SK-N-SH (cell line): ENCODE measurements around the gene CDH7. TPM values are rescaled to one million over a fixed set of nuclear protein-coding genes. Genes with fewer than 3 reads are reported as not detected.

ENCODE experiments used
- CTCF ChIA-PET: fragments of 300-600, 350-600 bp; formaldehyde crosslinking; extraction: SDS; loops from one replicate; lab custom pipeline; 2021; lab: Yijun Ruan, JAX
- POLR2A ChIA-PET: fragments of 350-600 bp; sonication (Branson Sonifier 250); formaldehyde crosslinking; extraction: SDS; loops from one replicate; lab custom pipeline; 2020; ENCODE audit warnings: antibody characterized with exemption, inconsistent platforms; lab: Yijun Ruan, JAX
- DNase-seq: peaks from one replicate; pipeline ENCODE4 v3.0.0; 2012
- H2AFZ ChIP-seq: fragments of 200-600 bp; sonication (generic); 2 replicates; pipeline ENCODE4 v1.8.1; 2016; ENCODE audit warnings: antibody characterized with exemption, mild to moderate bottlenecking, low read depth
- H3F3A ChIP-seq: fragments of 200-600 bp; sonication (generic); replicated peaks from 2 replicates; pipeline ENCODE3; 2016; ENCODE audit warnings: antibody characterized with exemption, mild to moderate bottlenecking; ENCODE audit not compliant: insufficient read depth
- H3K27ac ChIP-seq, 2 experiments: fragments of 200-500 bp in 1 of 2; fragments of 200-600 bp in 1 of 2; sonication (Bioruptor generic) in 1 of 2; sonication (generic), shearing (Covaris generic) in 1 of 2; 2 replicates each; pipeline versions ENCODE4 v1.5.1 to v1.6.1; 2014 to 2016; ENCODE audit warnings: low read depth in 2 of 2, inconsistent platforms in 1 of 2, low read length in 1 of 2, mild to moderate bottlenecking in 1 of 2, mixed read lengths in 1 of 2
- H3K27me3 ChIP-seq: fragments of 200-600 bp; sonication (generic), shearing (Covaris generic); 2 replicates; pipeline ENCODE4 v1.6.1; 2016; ENCODE audit warnings: mixed run types; ENCODE audit not compliant: insufficient read depth
- H3K36me3 ChIP-seq, 2 experiments: fragments of 200-500 bp in 1 of 2; fragments of 200-600 bp in 1 of 2; sonication (Bioruptor generic) in 1 of 2; sonication (generic) in 1 of 2; replicated peaks in 1 of 2; 2 replicates each; pipeline versions ENCODE3 to v1.5.1; 2014 to 2016; ENCODE audit warnings: low read length in 1 of 2, mild to moderate bottlenecking in 1 of 2; ENCODE audit not compliant: insufficient read depth in 2 of 2, control insufficient read depth in 1 of 2
- H3K4me1 ChIP-seq, 2 experiments: fragments of 200-500 bp in 1 of 2; fragments of 200-600 bp in 1 of 2; sonication (Bioruptor generic) in 1 of 2; sonication (generic), shearing (Covaris generic) in 1 of 2; 2 replicates each; pipeline versions ENCODE4 v1.5.1 to v1.6.1; 2014 to 2016; ENCODE audit warnings: low read depth in 1 of 2, low read length in 1 of 2, mixed run types in 1 of 2; ENCODE audit not compliant: insufficient read depth in 2 of 2, control insufficient read depth in 1 of 2
- H3K4me2 ChIP-seq: fragments of 200-600 bp; sonication (generic), shearing (Covaris generic); 2 replicates; pipeline ENCODE4 v1.6.1; 2017; ENCODE audit warnings: mixed run types
- H3K4me3 ChIP-seq, 2 experiments: fragments of 200-500 bp in 1 of 2; fragments of 200-600 bp in 1 of 2; sonication (Bioruptor generic) in 1 of 2; sonication (generic), shearing (Covaris generic) in 1 of 2; 2 replicates each; pipeline versions ENCODE4 v1.5.1 to v1.8.1; 2014 to 2016; ENCODE audit warnings: low read depth in 2 of 2, inconsistent platforms in 1 of 2, low read length in 1 of 2, mild to moderate bottlenecking in 1 of 2, mixed read lengths in 1 of 2, moderate library complexity in 1 of 2
- H3K79me2 ChIP-seq: fragments of 200-600 bp; sonication (generic); 2 replicates; pipeline ENCODE4 v1.8.1; 2017; ENCODE audit warnings: mild to moderate bottlenecking; ENCODE audit not compliant: insufficient read depth
- H3K9ac ChIP-seq: fragments of 200-600 bp; sonication (generic); 2 replicates; pipeline ENCODE4 v1.6.1; 2017; ENCODE audit warnings: mixed run types
- H3K9me2 ChIP-seq: fragments of 200-600 bp; sonication (generic); 2 replicates; pipeline ENCODE4 v1.6.1; 2017; ENCODE audit warnings: mixed run types
- H3K9me3 ChIP-seq: fragments of 200-600 bp; sonication (generic); 2 replicates; pipeline ENCODE4 v1.6.1; 2017; ENCODE audit warnings: mixed run types, mild to moderate bottlenecking, moderate library complexity
- H4K20me1 ChIP-seq: fragments of 200-600 bp; sonication (generic); 2 replicates; pipeline ENCODE4 v1.6.1; 2017; ENCODE audit warnings: mild to moderate bottlenecking, mixed run types; ENCODE audit not compliant: insufficient read depth
- CHD2 ChIP-seq: fragments of 150-350 bp; IDR thresholded peaks from 2 replicates; pipeline ENCODE4 v1.6.1; 2018; ENCODE audit warnings: low read length; ENCODE audit not compliant: partially characterized antibody
- ELF1 ChIP-seq: IDR thresholded peaks from 2 replicates; pipeline ENCODE4 v1.4.0; 2012
- EP300 ChIP-seq, 2 experiments: IDR thresholded peaks; 2 replicates each; pipeline versions ENCODE4 v1.4.0 to v1.6.1; 2012; ENCODE audit warnings: borderline replicate concordance in 1 of 2, low read depth in 1 of 2, low read length in 1 of 2
- GATA2 ChIP-seq: sonication (generic); formaldehyde crosslinking; IDR thresholded peaks from 2 replicates; pipeline ENCODE4 v1.5.0; 2020; ENCODE audit warnings: mild to moderate bottlenecking, missing genetic modification reagents
- IRF3 ChIP-seq: fragments of 150-350 bp; IDR thresholded peaks from 2 replicates; pipeline ENCODE4 v1.6.1; 2016; ENCODE audit warnings: mild to moderate bottlenecking, low read depth, low read length
- JUND ChIP-seq: IDR thresholded peaks from 2 replicates; pipeline ENCODE4 v1.4.0; 2012
- MEF2A ChIP-seq: IDR thresholded peaks from 2 replicates; pipeline ENCODE4 v1.4.0; 2012; ENCODE audit warnings: low read depth, borderline replicate concordance
- NFIC ChIP-seq: IDR thresholded peaks from 2 replicates; pipeline ENCODE4 v1.4.0; 2012; ENCODE audit warnings: borderline replicate concordance
- POLR2AphosphoS5 ChIP-seq: IDR thresholded peaks from 2 replicates; pipeline ENCODE4 v1.6.1; 2012; ENCODE audit warnings: low read depth, low read length
- RCOR1 ChIP-seq: fragments of 150-350 bp; IDR thresholded peaks from 2 replicates; pipeline ENCODE4 v1.6.1; 2017; ENCODE audit warnings: antibody characterized with exemption, low read length
- RXRA ChIP-seq: IDR thresholded peaks from 2 replicates; pipeline ENCODE4 v1.4.0; 2012; ENCODE audit warnings: low read depth, mild to moderate bottlenecking, borderline replicate concordance
- TAF1 ChIP-seq: IDR thresholded peaks from 2 replicates; pipeline ENCODE4 v1.6.1; 2012; ENCODE audit warnings: low read depth, mild to moderate bottlenecking, low read length, moderate library complexity, borderline replicate concordance
- TCF12 ChIP-seq: IDR thresholded peaks from 2 replicates; pipeline ENCODE4 v1.4.0; 2012
- TEAD4 ChIP-seq: IDR thresholded peaks from 2 replicates; pipeline ENCODE4 v1.4.0; 2012; ENCODE audit warnings: mild to moderate bottlenecking, borderline replicate concordance; ENCODE audit not compliant: insufficient read depth
- USF1 ChIP-seq: IDR thresholded peaks from 2 replicates; pipeline ENCODE4 v1.4.0; 2012; ENCODE audit warnings: low read depth, borderline replicate concordance
- YY1 ChIP-seq: IDR thresholded peaks from 2 replicates; pipeline ENCODE4 v1.4.0; 2012; ENCODE audit warnings: low read depth, mild to moderate bottlenecking
- ZBTB33 ChIP-seq: IDR thresholded peaks from 2 replicates; pipeline ENCODE4 v1.4.0; 2012; ENCODE audit warnings: low read depth, borderline replicate concordance
- WGBS: methylation state at CpG from one replicate; pipeline ENCODE4 v1.1.6; 2017; ENCODE audit warnings: low lambda C conversion rate; 5-methylcytosine and 5-hydroxymethylcytosine counted together
- polyA plus RNA-seq, 3 experiments: library from polyadenylated mRNA; depleted of rRNA; stranded (reverse); fragments of >200 nt; gene quantifications; 2 replicates each; pipeline ENCODE4 v1.2.3, GENCODE V29; 2012

Gene CDH7
- polyA plus RNA-seq, 1 of the 3 experiments (the other 2 are of a cell fraction) = not detected

GRCh38 chr18:65735155-65735554, 15.7 kb upstream of the CDH7 start:
- H3K4me2 ChIP-seq = no peak overlapping the region
- no peaks in the 10 kb centered on the region for H4K20me1 ChIP-seq
- TF ChIP-seq EP300 (IDR thresholded peaks at IDR 0.05; ENCODE audit: borderline replicate concordance in 1 of 2, low read depth in 1 of 2, low read length in 1 of 2) = peak in 1 of 2 experiments; percentile 45; a peak in 2 of 4 replicates
- TF ChIP-seq RXRA = no peak
- no peak for TF ChIP-seq ZBTB33
- TF ChIP-seq CHD2 = peak; percentile 60
- peak; percentile 88 for TF ChIP-seq RCOR1
- TF ChIP-seq GATA2 (CRISPR knock-in tag) = peak; percentile 80
- ChIA-PET CTCF (interaction anchor here (1.8 to 4.8 kb wide), 3 partner anchors 10 to 17 kb away, joined by 3 to 27 read pairs (median 12); partner anchors contain the start of gene CDH7), POLR2A (no interaction called here)
- no peak overlapping the region for H3K27ac ChIP-seq
- H3K9me3 ChIP-seq = no peaks in the 10 kb centered on the region
- H3K9me2 ChIP-seq = no peaks in the 10 kb centered on the region
- H3K36me3 ChIP-seq = no peaks in the 10 kb centered on the region
- H3K27me3 ChIP-seq = no peaks in the 10 kb centered on the region
- 8% methylated on average over 3 of the region's 3 CpGs for WGBS
- H2AFZ ChIP-seq = no peak overlapping the region
- no peaks in the 10 kb centered on the region for H3F3A ChIP-seq
- H3K4me3 ChIP-seq = no peak overlapping the region
- H3K9ac ChIP-seq = no peak overlapping the region
- peak; percentile 55 for DNase-seq
- no peaks in the 10 kb centered on the region; a peak in 1 of 4 replicates for H3K4me1 ChIP-seq
- H3K79me2 ChIP-seq = no peaks in the 10 kb centered on the region

- no peaks in the 10 kb centered on the region for H3K9me3 ChIP-seq
- WGBS = 11% methylated on average over 2 of the region's 2 CpGs
- H2AFZ ChIP-seq = no peak overlapping the region
- H3K36me3 ChIP-seq = no peaks in the 10 kb centered on the region
- no peak overlapping the region for H3K27ac ChIP-seq
- no peaks in the 10 kb centered on the region for H4K20me1 ChIP-seq
- no peak overlapping the region for H3K4me3 ChIP-seq
- no peaks in the 10 kb centered on the region; a peak in 1 of 4 replicates for H3K4me1 ChIP-seq
- no peaks in the 10 kb centered on the region for H3K27me3 ChIP-seq
- no peak overlapping the region for H3K9ac ChIP-seq
- no peaks in the 10 kb centered on the region for H3K79me2 ChIP-seq
- CTCF ChIA-PET = interaction anchor here (1.7 to 4.8 kb wide), 2 partner anchors 12 to 15 kb away, joined by 4 to 27 read pairs; partner anchors contain the start of gene CDH7
- H3F3A ChIP-seq = no peaks in the 10 kb centered on the region
- no peak overlapping the region for H3K4me2 ChIP-seq
- TF ChIP-seq YY1 = no peak
- TF ChIP-seq JUND = no peak
- no peak for TF ChIP-seq TAF1
- no peak for TF ChIP-seq NFIC
- no peak for TF ChIP-seq ZBTB33
- TF ChIP-seq TEAD4 = no peak
- no peak for TF ChIP-seq RXRA
- no peak for TF ChIP-seq IRF3
- no peak for TF ChIP-seq TCF12
- no peak for TF ChIP-seq GATA2 (CRISPR knock-in tag)
- no peak for TF ChIP-seq POLR2AphosphoS5
- no peak for TF ChIP-seq MEF2A
- no peak for TF ChIP-seq USF1
- no peak for TF ChIP-seq ELF1
- TF ChIP-seq, all 33 proteins: peak for 0
- POLR2A ChIA-PET = no interaction called here
- no peaks in the 10 kb centered on the region for H3K9me2 ChIP-seq
- DNase-seq = no peak
Measured at GRCh38 chr18:65737471-65737955, 13.3 kb upstream of the CDH7 start.
